Measurements from ENCODE around the gene RPS3.

The RPS3 gene

GRCh38 chr11:75436806-75437205 lies 37.5 kb downstream of the RPS3 start:
- H3K4me3 ChIP-seq (ENCODE audit: low read depth, low read length), result no peak overlapping the region
- no peak overlapping the region for H3K4ac ChIP-seq (ENCODE audit: low read depth, low read length)
- H3K9me3 ChIP-seq (ENCODE audit: insufficient read depth, low read depth, low read length), result peaks cover 5% of the 10 kb centered on the region
- no peaks in the 10 kb centered on the region for H3K4me1 ChIP-seq (ENCODE audit: control insufficient read depth in 1 of 2, insufficient read depth in 2 of 2, low read length in 2 of 2)
- no peak overlapping the region for H2BK12ac ChIP-seq (ENCODE audit: low read length)
- no peaks in the 10 kb centered on the region for H3K79me2 ChIP-seq (ENCODE audit: control insufficient read depth, insufficient read depth, low read length, poor library complexity)
- no peak overlapping the region for H2BK5ac ChIP-seq (ENCODE audit: low read depth, low read length, poor library complexity)
- H3K36me3 ChIP-seq (ENCODE audit: control insufficient read depth in 1 of 2, insufficient read depth in 2 of 2, low read length in 2 of 2), result no peaks in the 10 kb centered on the region
- no peak overlapping the region for H2AK5ac ChIP-seq (ENCODE audit: low read length)
- DNase-seq, result no peak
- no peak overlapping the region for H2AFZ ChIP-seq (ENCODE audit: insufficient read depth, low read length, poor library complexity)
- H3K4me2 ChIP-seq (ENCODE audit: low read length), result no peak overlapping the region
- no peak overlapping the region for H3K27ac ChIP-seq (ENCODE audit: low read depth, low read length)
- WGBS (ENCODE audit: extremely low coverage, insufficient coverage, insufficient read length), result no CpG with 5 or more reads among the region's 9 CpGs
- H3K23ac ChIP-seq (ENCODE audit: low read length), result no peak overlapping the region
- H4K91ac ChIP-seq (ENCODE audit: low read depth, low read length), result no peak overlapping the region
- no peak overlapping the region for H3K18ac ChIP-seq (ENCODE audit: low read length)
- no peak overlapping the region for H4K8ac ChIP-seq (ENCODE audit: low read depth, low read length)
- H3K9ac ChIP-seq (ENCODE audit: low read length), result no peak overlapping the region
- no peak overlapping the region for H3K14ac ChIP-seq (ENCODE audit: low read length)
- H3K79me1 ChIP-seq (ENCODE audit: low read length), result no peaks in the 10 kb centered on the region
- peaks cover 17% of the 10 kb centered on the region for H3K27me3 ChIP-seq (ENCODE audit: insufficient read depth, low read length)
- no peak overlapping the region for H2BK120ac ChIP-seq (ENCODE audit: insufficient read depth, low read length, poor library complexity)
- no peak overlapping the region for H4K12ac ChIP-seq (ENCODE audit: low read depth, low read length)

GRCh38 chr11:75437966-75438659 lies 38.8 kb downstream of the RPS3 start:
- Histone ChIP-seq H3K36me3 (ENCODE audit: control insufficient read depth in 1 of 2, insufficient read depth in 2 of 2, low read length in 2 of 2) (no peaks in the 10 kb centered on the region), H4K12ac (ENCODE audit: low read depth, low read length) (no peak overlapping the region), H3K4me3 (ENCODE audit: low read depth, low read length) (peak overlapping the region; percentile 15), H3K79me1 (ENCODE audit: low read length) (no peaks in the 10 kb centered on the region), H3K9me3 (ENCODE audit: insufficient read depth, low read depth, low read length) (peaks cover 2% of the 10 kb centered on the region), H3K18ac (ENCODE audit: low read length) (no peak overlapping the region), H3K79me2 (ENCODE audit: control insufficient read depth, insufficient read depth, low read length, poor library complexity) (no peaks in the 10 kb centered on the region), H3K23ac (ENCODE audit: low read length) (no peak overlapping the region), H2BK5ac (ENCODE audit: low read depth, low read length, poor library complexity) (no peak overlapping the region), H3K4me1 (ENCODE audit: control insufficient read depth in 1 of 2, insufficient read depth in 2 of 2, low read length in 2 of 2) (no peaks in the 10 kb centered on the region), H2AFZ (ENCODE audit: insufficient read depth, low read length, poor library complexity) (no peak overlapping the region), H3K14ac (ENCODE audit: low read length) (no peak overlapping the region), H3K9ac (ENCODE audit: low read length) (no peak overlapping the region), H2AK5ac (ENCODE audit: low read length) (no peak overlapping the region), H4K91ac (ENCODE audit: low read depth, low read length) (no peak overlapping the region), H3K4ac (ENCODE audit: low read depth, low read length) (no peak overlapping the region), H4K8ac (ENCODE audit: low read depth, low read length) (no peak overlapping the region), H3K4me2 (ENCODE audit: low read length) (no peak overlapping the region), H3K27me3 (ENCODE audit: insufficient read depth, low read length) (peaks cover 5% of the 10 kb centered on the region), H2BK120ac (ENCODE audit: insufficient read depth, low read length, poor library complexity) (no peak overlapping the region), H3K27ac (ENCODE audit: low read depth, low read length) (no peak overlapping the region), H2BK12ac (ENCODE audit: low read length) (no peak overlapping the region)
- no CpG with 5 or more reads among the region's 13 CpGs for WGBS (ENCODE audit: extremely low coverage, insufficient coverage, insufficient read length)
- DNase-seq, result no peak

GRCh38 chr11:75439026-75439425 lies 39.7 kb downstream of the RPS3 start:
- no peak overlapping the region for H3K27ac ChIP-seq (ENCODE audit: low read depth, low read length)
- H3K18ac ChIP-seq (ENCODE audit: low read length), result no peak overlapping the region
- no peaks in the 10 kb centered on the region for H3K79me1 ChIP-seq (ENCODE audit: low read length)
- H4K12ac ChIP-seq (ENCODE audit: low read depth, low read length), result no peak overlapping the region
- H3K4me1 ChIP-seq (ENCODE audit: control insufficient read depth in 1 of 2, insufficient read depth in 2 of 2, low read length in 2 of 2), result no peaks in the 10 kb centered on the region
- no peaks in the 10 kb centered on the region for H3K36me3 ChIP-seq (ENCODE audit: control insufficient read depth in 1 of 2, insufficient read depth in 2 of 2, low read length in 2 of 2)
- H3K14ac ChIP-seq (ENCODE audit: low read length), result no peak overlapping the region
- peaks cover 2% of the 10 kb centered on the region for H3K9me3 ChIP-seq (ENCODE audit: insufficient read depth, low read depth, low read length)
- H3K4ac ChIP-seq (ENCODE audit: low read depth, low read length), result no peak overlapping the region
- no peak overlapping the region for H2BK5ac ChIP-seq (ENCODE audit: low read depth, low read length, poor library complexity)
- H2BK120ac ChIP-seq (ENCODE audit: insufficient read depth, low read length, poor library complexity), result no peak overlapping the region
- H3K27me3 ChIP-seq (ENCODE audit: insufficient read depth, low read length), result no peaks in the 10 kb centered on the region
- H4K8ac ChIP-seq (ENCODE audit: low read depth, low read length), result no peak overlapping the region
- H3K23ac ChIP-seq (ENCODE audit: low read length), result no peak overlapping the region
- DNase-seq, result no peak
- WGBS (ENCODE audit: extremely low coverage, insufficient coverage, insufficient read length), result no CpG with 5 or more reads among the region's 14 CpGs
- H2AK5ac ChIP-seq (ENCODE audit: low read length), result no peak overlapping the region
- no peak overlapping the region for H3K4me3 ChIP-seq (ENCODE audit: low read depth, low read length)
- no peak overlapping the region for H4K91ac ChIP-seq (ENCODE audit: low read depth, low read length)
- H3K9ac ChIP-seq (ENCODE audit: low read length), result no peak overlapping the region
- H2BK12ac ChIP-seq (ENCODE audit: low read length), result no peak overlapping the region
- no peaks in the 10 kb centered on the region for H3K79me2 ChIP-seq (ENCODE audit: control insufficient read depth, insufficient read depth, low read length, poor library complexity)
- no peak overlapping the region for H2AFZ ChIP-seq (ENCODE audit: insufficient read depth, low read length, poor library complexity)
- no peak overlapping the region for H3K4me2 ChIP-seq (ENCODE audit: low read length)

GRCh38 chr11:75439495-75440120 lies 40.3 kb downstream of the RPS3 start:
- no peak overlapping the region for H2BK120ac ChIP-seq (ENCODE audit: insufficient read depth, low read length, poor library complexity)
- H3K4me1 ChIP-seq (ENCODE audit: control insufficient read depth in 1 of 2, insufficient read depth in 2 of 2, low read length in 2 of 2), result no peaks in the 10 kb centered on the region
- no peak overlapping the region for H4K8ac ChIP-seq (ENCODE audit: low read depth, low read length)
- no peak overlapping the region for H2AFZ ChIP-seq (ENCODE audit: insufficient read depth, low read length, poor library complexity)
- no peak overlapping the region for H3K23ac ChIP-seq (ENCODE audit: low read length)
- WGBS (ENCODE audit: extremely low coverage, insufficient coverage, insufficient read length), result no CpG with 5 or more reads among the region's 13 CpGs
- H3K4me2 ChIP-seq (ENCODE audit: low read length), result no peak overlapping the region
- H3K18ac ChIP-seq (ENCODE audit: low read length), result no peak overlapping the region
- no peak overlapping the region for H3K27ac ChIP-seq (ENCODE audit: low read depth, low read length)
- H2BK12ac ChIP-seq (ENCODE audit: low read length), result no peak overlapping the region
- no peak overlapping the region for H3K9ac ChIP-seq (ENCODE audit: low read length)
- H3K9me3 ChIP-seq (ENCODE audit: insufficient read depth, low read depth, low read length), result peaks cover 2% of the 10 kb centered on the region
- DNase-seq, result no peak
- H2AK5ac ChIP-seq (ENCODE audit: low read length), result no peak overlapping the region
- H4K91ac ChIP-seq (ENCODE audit: low read depth, low read length), result no peak overlapping the region
- H3K79me2 ChIP-seq (ENCODE audit: control insufficient read depth, insufficient read depth, low read length, poor library complexity), result no peaks in the 10 kb centered on the region
- H3K4ac ChIP-seq (ENCODE audit: low read depth, low read length), result no peak overlapping the region
- no peak overlapping the region for H2BK5ac ChIP-seq (ENCODE audit: low read depth, low read length, poor library complexity)
- H3K36me3 ChIP-seq (ENCODE audit: control insufficient read depth in 1 of 2, insufficient read depth in 2 of 2, low read length in 2 of 2), result no peaks in the 10 kb centered on the region
- no peak overlapping the region for H3K14ac ChIP-seq (ENCODE audit: low read length)
- H3K4me3 ChIP-seq (ENCODE audit: low read depth, low read length), result no peak overlapping the region
- no peaks in the 10 kb centered on the region for H3K27me3 ChIP-seq (ENCODE audit: insufficient read depth, low read length)
- H4K12ac ChIP-seq (ENCODE audit: low read depth, low read length), result no peak overlapping the region
- no peaks in the 10 kb centered on the region for H3K79me1 ChIP-seq (ENCODE audit: low read length)

Data from trophoblast cell (in vitro differentiated cells and primary cell).